ENCODE data around the gene WDR74.

WDR74 gene

DNA sequence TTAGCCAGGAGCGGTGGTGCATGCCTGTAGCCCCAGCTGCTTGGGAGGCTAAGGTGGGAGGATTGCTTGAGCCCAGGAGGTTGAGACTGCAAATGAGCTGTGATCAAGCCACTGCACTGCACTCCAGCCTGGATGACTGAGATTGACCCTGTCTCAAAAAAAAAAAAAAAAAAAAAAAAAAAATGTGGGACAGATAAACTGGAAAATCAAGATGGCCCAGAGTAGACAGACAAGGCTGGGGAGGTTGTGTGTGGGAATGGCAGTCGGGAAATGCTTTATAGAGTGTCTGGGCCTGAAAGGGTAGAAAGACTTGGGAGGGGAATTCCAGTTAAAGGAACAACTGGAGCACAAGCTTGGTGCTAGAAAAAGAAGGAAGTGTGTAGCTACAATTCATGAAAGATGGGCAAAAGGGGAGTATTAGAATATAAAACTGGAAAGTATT lies 18.2 kb upstream of the WDR74 start:
- Histone ChIP-seq H3K4me1 (ENCODE audit: insufficient read depth, insufficient read length) (peaks cover 6% of the 10 kb centered on the region), H3K27me3 (ENCODE audit: insufficient read depth, insufficient read length) (no peaks in the 10 kb centered on the region), H3K36me3 (ENCODE audit: insufficient read depth, insufficient read length, low read length) (peaks cover 57% of the 10 kb centered on the region), H3K4me3 (ENCODE audit: insufficient read length, low read depth) (peak overlapping the region; percentile 79), H3K9me3 (ENCODE audit: insufficient read depth, low read length) (no peaks in the 10 kb centered on the region), H3K9ac (ENCODE audit: insufficient read length, low read depth) (peak overlapping the region; percentile 99)
- DNase-seq (ENCODE audit: low read depth, low spot score), result no peak
- TF ChIP-seq YY1 (IDR thresholded peaks at IDR 0.05; ENCODE audit: insufficient read depth, insufficient read length) (no peak), ZNF274 (IDR thresholded peaks at IDR 0.05; ENCODE audit: low read depth, low read length) (no peak), SUZ12 (IDR thresholded peaks at IDR 0.05; ENCODE audit: extremely low read depth, insufficient read depth, insufficient read length) (no peak)

DNA sequence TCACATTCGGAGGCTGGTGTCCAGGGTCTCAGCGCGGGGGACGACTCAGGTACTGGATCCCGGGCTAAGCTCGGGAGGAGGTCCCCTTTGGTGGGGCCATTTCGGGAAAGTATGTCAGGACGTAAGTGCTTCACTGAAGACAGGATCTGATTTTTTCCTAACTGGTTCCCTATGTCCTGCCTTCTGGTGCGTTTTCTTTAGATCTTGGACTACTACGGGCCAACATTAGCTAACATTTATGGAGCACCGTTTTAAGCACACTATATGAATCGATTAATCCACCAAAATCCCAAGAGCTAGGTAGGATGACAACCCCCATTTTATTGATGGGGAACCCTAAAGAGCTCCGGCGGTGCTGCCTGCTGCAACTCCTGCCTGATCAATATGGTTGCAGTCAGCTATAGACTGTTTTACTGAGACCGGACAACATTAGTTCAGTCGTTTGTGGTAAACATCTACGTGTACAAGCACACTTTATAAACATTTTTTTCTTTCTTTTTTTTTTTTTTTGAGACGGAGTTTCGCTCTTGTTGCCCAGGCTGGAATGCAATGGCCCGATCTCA lies 17.0 kb upstream of the WDR74 start:
- H3K36me3 ChIP-seq (ENCODE audit: insufficient read depth, insufficient read length, low read length), result peaks cover 67% of the 10 kb centered on the region
- H3K9ac ChIP-seq (ENCODE audit: insufficient read length, low read depth), result peak overlapping the region; percentile 99
- peaks cover 3% of the 10 kb centered on the region for H3K4me1 ChIP-seq (ENCODE audit: insufficient read depth, insufficient read length)
- H3K27me3 ChIP-seq (ENCODE audit: insufficient read depth, insufficient read length), result no peaks in the 10 kb centered on the region
- no peak for DNase-seq (ENCODE audit: low read depth, low spot score)
- TF ChIP-seq SUZ12 (IDR thresholded peaks at IDR 0.05; ENCODE audit: extremely low read depth, insufficient read depth, insufficient read length), result no peak
- no peak for TF ChIP-seq ZNF274 (IDR thresholded peaks at IDR 0.05; ENCODE audit: low read depth, low read length)
- TF ChIP-seq YY1 (IDR thresholded peaks at IDR 0.05; ENCODE audit: insufficient read depth, insufficient read length), result no peak
- no peaks in the 10 kb centered on the region for H3K9me3 ChIP-seq (ENCODE audit: insufficient read depth, low read length)
- peak overlapping the region; percentile 79 for H3K4me3 ChIP-seq (ENCODE audit: insufficient read length, low read depth)

- TF ChIP-seq SUZ12 (IDR thresholded peaks at IDR 0.05; ENCODE audit: extremely low read depth, insufficient read depth, insufficient read length) (no peak), YY1 (IDR thresholded peaks at IDR 0.05; ENCODE audit: insufficient read depth, insufficient read length) (peak; percentile 50)
- Histone ChIP-seq H3K36me3 (ENCODE audit: insufficient read depth, insufficient read length, low read length) (peaks cover 62% of the 10 kb centered on the region), H3K9ac (ENCODE audit: insufficient read length, low read depth) (peak overlapping the region; percentile 99), H3K4me3 (ENCODE audit: insufficient read length, low read depth) (peak overlapping the region; percentile 79), H3K27me3 (ENCODE audit: insufficient read depth, insufficient read length) (no peaks in the 10 kb centered on the region), H3K9me3 (ENCODE audit: insufficient read depth, low read length) (no peaks in the 10 kb centered on the region), H3K4me1 (ENCODE audit: insufficient read depth, insufficient read length) (no peaks in the 10 kb centered on the region)
- peak; percentile 98 for DNase-seq (ENCODE audit: low read depth, low spot score)
Observed at GRCh38 chr11:62855571-62856332, 16.4 kb upstream of the WDR74 start.

- peak overlapping the region; percentile 99 for H3K9ac ChIP-seq (ENCODE audit: insufficient read length, low read depth)
- TF ChIP-seq ZNF274 (IDR thresholded peaks at IDR 0.05; ENCODE audit: low read depth, low read length) (no peak), YY1 (IDR thresholded peaks at IDR 0.05; ENCODE audit: insufficient read depth, insufficient read length) (no peak), SUZ12 (IDR thresholded peaks at IDR 0.05; ENCODE audit: extremely low read depth, insufficient read depth, insufficient read length) (no peak)
- no peaks in the 10 kb centered on the region for H3K27me3 ChIP-seq (ENCODE audit: insufficient read depth, insufficient read length)
- H3K36me3 ChIP-seq (ENCODE audit: insufficient read depth, insufficient read length, low read length), result peaks cover 57% of the 10 kb centered on the region
- H3K9me3 ChIP-seq (ENCODE audit: insufficient read depth, low read length), result no peaks in the 10 kb centered on the region
- peak overlapping the region; percentile 79 for H3K4me3 ChIP-seq (ENCODE audit: insufficient read length, low read depth)
- no peaks in the 10 kb centered on the region for H3K4me1 ChIP-seq (ENCODE audit: insufficient read depth, insufficient read length)
- DNase-seq (ENCODE audit: low read depth, low spot score), result no peak
Observed at GRCh38 chr11:62854825-62855570, 15.6 kb upstream of the WDR74 start.

DNA sequence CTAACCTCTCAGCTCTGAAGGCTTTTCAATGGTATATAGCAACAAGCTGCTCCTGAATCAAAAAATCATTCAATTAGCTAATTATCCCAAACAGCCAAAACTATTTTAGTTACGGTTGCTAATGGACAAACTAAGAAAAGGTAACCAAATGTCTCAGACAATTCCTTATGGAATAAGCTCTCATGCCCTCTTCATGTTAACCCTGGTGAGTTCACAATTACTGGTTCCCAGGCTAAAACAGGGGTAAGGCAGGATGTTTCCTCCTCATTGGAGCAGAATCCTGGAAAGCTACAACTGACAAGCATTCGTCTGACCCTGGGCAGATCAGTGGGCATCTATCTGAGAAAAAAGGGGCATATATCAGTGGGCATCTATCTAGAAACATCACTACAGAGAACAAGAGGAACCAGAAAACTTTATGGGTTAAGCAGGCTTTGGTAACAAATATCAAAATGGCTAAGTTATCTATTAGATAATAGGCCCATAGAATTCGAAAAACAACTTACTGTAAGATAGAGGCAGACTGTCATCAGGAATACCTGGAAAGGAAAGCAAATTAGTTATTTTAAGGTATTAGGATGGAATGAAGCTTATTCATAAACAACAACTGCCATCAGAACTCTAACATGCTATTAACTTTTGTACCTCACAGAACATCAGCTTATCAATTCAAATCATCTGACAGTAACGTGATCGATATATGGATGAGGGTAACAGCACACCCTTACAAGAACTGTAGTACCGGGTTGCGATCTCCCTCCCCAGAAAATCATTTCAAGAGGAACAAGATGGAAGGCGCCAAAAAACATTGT lies 14.8 kb upstream of the WDR74 start:
- no peak for TF ChIP-seq SUZ12 (IDR thresholded peaks at IDR 0.05; ENCODE audit: extremely low read depth, insufficient read depth, insufficient read length)
- TF ChIP-seq ZNF274 (IDR thresholded peaks at IDR 0.05; ENCODE audit: low read depth, low read length), result no peak
- TF ChIP-seq YY1 (IDR thresholded peaks at IDR 0.05; ENCODE audit: insufficient read depth, insufficient read length), result no peak
- H3K4me3 ChIP-seq (ENCODE audit: insufficient read length, low read depth), result peak overlapping the region; percentile 79
- no peak for DNase-seq (ENCODE audit: low read depth, low spot score)
- H3K36me3 ChIP-seq (ENCODE audit: insufficient read depth, insufficient read length, low read length), result peaks cover 51% of the 10 kb centered on the region
- no peaks in the 10 kb centered on the region for H3K4me1 ChIP-seq (ENCODE audit: insufficient read depth, insufficient read length)
- peak overlapping the region; percentile 99 for H3K9ac ChIP-seq (ENCODE audit: insufficient read length, low read depth)
- no peaks in the 10 kb centered on the region for H3K27me3 ChIP-seq (ENCODE audit: insufficient read depth, insufficient read length)
- H3K9me3 ChIP-seq (ENCODE audit: insufficient read depth, low read length), result no peaks in the 10 kb centered on the region

DNA sequence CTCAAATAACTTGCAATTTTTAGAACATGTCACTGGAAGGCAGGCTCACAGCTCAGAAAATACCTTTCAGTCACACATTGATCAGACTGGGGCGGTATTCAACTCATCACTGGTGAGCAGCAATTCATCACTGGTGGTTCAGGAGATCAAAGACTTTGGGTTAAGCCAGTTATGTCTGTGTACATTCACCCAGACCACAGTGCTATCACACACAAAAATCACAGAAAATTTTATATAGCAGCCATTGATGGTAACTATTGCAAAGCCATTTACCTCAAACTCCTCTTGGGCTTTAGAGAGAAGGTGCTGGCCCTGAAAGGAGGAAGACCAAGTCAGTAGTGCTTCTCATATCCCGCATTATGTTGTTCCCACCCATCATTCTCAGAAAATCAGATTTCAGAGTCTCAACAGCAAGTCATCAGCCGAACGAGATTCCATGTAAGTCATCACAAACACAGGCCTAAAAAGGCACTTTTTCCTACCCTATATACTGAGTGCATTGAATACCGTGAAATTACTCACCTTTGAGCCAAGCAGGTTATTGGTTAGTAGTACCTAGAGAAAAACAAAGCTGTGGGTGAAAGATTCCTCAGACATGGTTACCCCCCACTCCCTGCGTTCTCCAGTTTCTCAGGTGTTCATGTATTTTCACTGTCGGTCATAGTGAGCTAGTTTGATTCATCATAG lies 14.0 kb upstream of the WDR74 start:
- H3K4me3 ChIP-seq (ENCODE audit: insufficient read length, low read depth), result peak overlapping the region; percentile 79
- no peaks in the 10 kb centered on the region for H3K9me3 ChIP-seq (ENCODE audit: insufficient read depth, low read length)
- TF ChIP-seq ZNF274 (IDR thresholded peaks at IDR 0.05; ENCODE audit: low read depth, low read length) (no peak), SUZ12 (IDR thresholded peaks at IDR 0.05; ENCODE audit: extremely low read depth, insufficient read depth, insufficient read length) (no peak), YY1 (IDR thresholded peaks at IDR 0.05; ENCODE audit: insufficient read depth, insufficient read length) (no peak)
- DNase-seq (ENCODE audit: low read depth, low spot score), result no peak
- peaks cover 51% of the 10 kb centered on the region for H3K36me3 ChIP-seq (ENCODE audit: insufficient read depth, insufficient read length, low read length)
- no peaks in the 10 kb centered on the region for H3K4me1 ChIP-seq (ENCODE audit: insufficient read depth, insufficient read length)
- no peaks in the 10 kb centered on the region for H3K27me3 ChIP-seq (ENCODE audit: insufficient read depth, insufficient read length)
- H3K9ac ChIP-seq (ENCODE audit: insufficient read length, low read depth), result peak overlapping the region; percentile 99
